ENCODE results near the gene CST11.

GRCh38 chr20:23482138-23482537 lies 29.5 kb upstream of the CST11 start:
- TF ChIP-seq CTCF (IDR thresholded peaks at IDR 0.05): no peak
- no peak for TF ChIP-seq POLR2A (IDR thresholded peaks at IDR 0.05)
